ENCODE data around the gene GRIA1. TPM values are rescaled to one million over a fixed set of nuclear protein-coding genes. Genes with fewer than 3 reads are reported as not detected.
A peak's percentile ranks its signal among the peaks of the same experiment; 100 is the strongest.

Gene GRIA1
- total RNA-seq, 4 donors from 2014 or later: 0.27 to 1.9 (median 0.99) TPM

DNA sequence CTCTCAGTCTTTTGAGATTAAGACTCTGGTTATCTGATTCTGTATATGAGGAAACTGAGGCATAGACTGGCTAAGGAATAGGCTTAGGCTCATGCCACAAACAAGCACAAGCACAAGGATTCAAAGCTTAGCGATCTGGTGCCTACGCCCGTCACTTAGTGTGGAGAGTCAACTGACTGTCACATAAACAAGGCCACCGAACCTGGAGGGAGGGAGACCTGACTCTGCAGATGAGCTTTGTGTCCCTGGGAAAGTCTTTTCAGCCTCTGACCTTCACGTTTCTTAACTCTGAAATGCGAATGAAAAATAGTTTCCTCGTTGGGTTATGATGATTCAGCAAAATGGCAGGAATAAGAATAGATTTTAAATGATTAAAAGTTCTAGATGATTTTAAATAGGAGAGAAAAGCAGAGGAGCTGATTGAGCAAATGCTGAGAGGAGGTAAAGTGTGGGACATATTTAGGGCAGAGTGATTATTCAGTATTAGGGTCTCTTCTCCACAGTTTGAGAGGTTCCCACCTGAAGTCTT lies 135.4 kb downstream of the GRIA1 start:
- Histone ChIP-seq H3K9me3 (no peaks in the 10 kb centered on the region), H3K36me3 (no peaks in the 10 kb centered on the region), H3K27ac (no peak overlapping the region), H3K4me1 (no peaks in the 10 kb centered on the region), H3K27me3 (no peaks in the 10 kb centered on the region), H3K4me3 (no peak overlapping the region)
- ATAC-seq: no peak
- TF ChIP-seq CTCF (IDR thresholded peaks at IDR 0.05): no peak
- no peak for TF ChIP-seq POLR2AphosphoS5 (IDR thresholded peaks at IDR 0.05)
- TF ChIP-seq POLR2A (IDR thresholded peaks at IDR 0.05): no peak
- TF ChIP-seq EP300 (IDR thresholded peaks at IDR 0.05): no peak
- WGBS, 2 donors (ENCODE audit: low coverage in 1 of 2): 74 to 75% methylated on average over 5 to 7 of the region's 7 CpGs

DNA sequence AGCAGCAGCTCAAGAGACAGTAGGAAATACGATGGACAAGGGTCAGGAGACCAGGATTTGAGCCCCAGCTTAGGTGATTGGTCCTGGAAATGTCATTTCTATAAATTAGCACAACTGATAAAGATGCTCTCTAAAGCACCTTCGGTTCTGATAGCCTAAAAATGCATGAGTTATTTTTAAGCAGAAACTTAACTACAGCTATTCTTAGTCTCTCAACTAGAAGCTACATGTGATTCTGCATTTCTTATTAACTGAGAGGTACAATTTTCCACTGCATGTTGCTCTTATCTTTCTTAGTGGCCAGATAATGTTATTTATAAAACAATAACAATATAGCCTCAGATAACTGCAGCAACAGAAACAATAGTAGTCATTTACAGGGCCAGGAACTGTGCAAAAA lies 136.4 kb downstream of the GRIA1 start:
- no peaks in the 10 kb centered on the region for H3K9me3 ChIP-seq
- no peaks in the 10 kb centered on the region for H3K4me1 ChIP-seq
- H3K4me3 ChIP-seq: no peak overlapping the region
- no peak overlapping the region for H3K27ac ChIP-seq
- no peaks in the 10 kb centered on the region for H3K27me3 ChIP-seq
- TF ChIP-seq POLR2A (IDR thresholded peaks at IDR 0.05): no peak
- no peak for TF ChIP-seq CTCF (IDR thresholded peaks at IDR 0.05)
- TF ChIP-seq POLR2AphosphoS5 (IDR thresholded peaks at IDR 0.05): no peak
- TF ChIP-seq EP300 (IDR thresholded peaks at IDR 0.05): no peak
- no peaks in the 10 kb centered on the region for H3K36me3 ChIP-seq
- 63% methylated on average over 2 of the region's 2 CpGs; no CpG with 5 or more reads in 1 of the 2 donors for WGBS, 2 donors (ENCODE audit: low coverage in 1 of 2)
- ATAC-seq: no peak

DNA sequence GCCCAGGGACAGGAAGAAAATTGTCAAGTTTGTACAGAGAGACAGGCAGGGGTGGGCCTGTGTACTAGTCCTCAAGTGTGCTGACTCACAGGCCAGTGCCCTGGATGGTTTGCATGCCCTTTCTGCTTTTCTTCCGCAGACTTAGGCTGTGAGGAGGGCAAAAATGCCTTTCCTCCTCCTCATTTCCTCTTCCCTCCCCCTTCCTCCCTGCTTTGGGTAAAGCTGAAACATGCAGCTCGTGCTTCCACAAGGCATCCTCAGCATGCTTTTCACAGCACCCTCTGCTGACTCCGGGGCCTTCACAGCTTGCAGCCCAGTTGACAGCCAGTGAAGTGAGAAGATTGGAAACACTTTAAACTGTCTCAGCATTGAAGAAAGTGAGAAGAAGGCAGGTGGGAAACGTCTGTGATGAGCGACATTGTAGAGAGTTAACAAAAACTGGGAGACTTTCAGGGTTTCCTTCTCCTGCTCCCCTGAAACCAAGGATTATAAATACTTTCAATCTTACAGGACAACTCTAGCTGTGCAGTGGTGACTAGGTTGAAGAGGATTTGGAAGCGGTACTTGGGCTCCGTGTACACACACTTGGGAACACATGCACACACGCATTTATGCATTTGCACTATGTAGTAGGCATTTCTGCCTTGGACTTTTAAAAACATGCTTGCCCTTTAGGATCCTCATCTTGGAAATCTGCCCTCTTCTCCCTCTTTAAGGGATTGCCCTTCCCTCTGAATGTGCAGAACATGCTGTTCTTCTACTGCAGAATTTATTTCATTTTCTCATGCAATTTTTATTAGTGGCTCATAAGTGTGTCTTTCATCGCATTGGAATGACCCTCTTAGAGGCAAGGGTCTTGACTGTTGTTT lies 138.8 kb downstream of the GRIA1 start:
- 42 to 46% methylated on average over 4 to 9 of the region's 9 CpGs for WGBS, 2 donors (ENCODE audit: low coverage in 1 of 2)
- Histone ChIP-seq H3K9me3 (no peaks in the 10 kb centered on the region), H3K27me3 (no peaks in the 10 kb centered on the region), H3K4me3 (no peak overlapping the region), H3K36me3 (no peaks in the 10 kb centered on the region), H3K27ac (no peak overlapping the region), H3K4me1 (no peaks in the 10 kb centered on the region)
- peak; percentile 59 for ATAC-seq
- TF ChIP-seq EP300 (IDR thresholded peaks at IDR 0.05): no peak
- TF ChIP-seq POLR2A (IDR thresholded peaks at IDR 0.05): no peak
- TF ChIP-seq POLR2AphosphoS5 (IDR thresholded peaks at IDR 0.05): peak; percentile 35

DNA sequence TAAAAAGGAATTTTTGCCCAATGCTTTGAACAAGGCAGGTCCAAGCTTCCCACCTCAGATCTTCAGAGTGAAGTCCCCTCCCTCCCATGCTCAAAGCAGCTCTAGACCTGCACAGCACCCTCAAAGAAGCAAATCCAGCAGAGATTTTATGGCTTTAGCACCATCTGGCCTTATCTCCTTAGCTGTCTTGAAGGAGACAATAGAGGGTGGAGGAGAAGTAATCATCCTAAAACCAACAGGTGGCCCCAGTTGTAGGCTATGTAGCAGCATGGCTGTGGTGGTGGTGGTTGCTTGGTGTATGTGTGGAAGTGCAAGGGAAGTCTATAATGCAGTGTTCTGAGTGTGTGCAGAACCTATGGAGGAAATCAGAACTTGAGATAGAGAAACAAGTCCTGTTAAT lies 140.1 kb downstream of the GRIA1 start:
- Histone ChIP-seq H3K4me3 (no peak overlapping the region), H3K27ac (no peak overlapping the region), H3K4me1 (no peaks in the 10 kb centered on the region), H3K9me3 (no peaks in the 10 kb centered on the region), H3K27me3 (no peaks in the 10 kb centered on the region), H3K36me3 (no peaks in the 10 kb centered on the region)
- TF ChIP-seq POLR2A (IDR thresholded peaks at IDR 0.05) (no peak), CTCF (IDR thresholded peaks at IDR 0.05) (no peak), EP300 (IDR thresholded peaks at IDR 0.05) (no peak), POLR2AphosphoS5 (IDR thresholded peaks at IDR 0.05) (no peak)
- no peak for ATAC-seq

- Histone ChIP-seq H3K4me3 (no peak overlapping the region), H3K9me3 (no peaks in the 10 kb centered on the region), H3K36me3 (no peaks in the 10 kb centered on the region), H3K4me1 (no peaks in the 10 kb centered on the region), H3K27me3 (no peaks in the 10 kb centered on the region), H3K27ac (no peak overlapping the region)
- no peak for TF ChIP-seq EP300 (IDR thresholded peaks at IDR 0.05)
- TF ChIP-seq POLR2AphosphoS5 (IDR thresholded peaks at IDR 0.05): no peak
- no peak for TF ChIP-seq CTCF (IDR thresholded peaks at IDR 0.05)
- TF ChIP-seq POLR2A (IDR thresholded peaks at IDR 0.05): no peak
- ATAC-seq: no peak
These were observed 142.3 kb downstream of the GRIA1 start for GRCh38 chr5:153632748-153633290.

All from gastroesophageal sphincter (tissue), 4 donors.